ENCODE results near the gene INTS6.

INTS6 gene

GRCh38 chr13:51440381-51440780 is 12.5 kb downstream of the INTS6 start:
- DNase-seq (ENCODE audit: low spot score), result no peak
- TF ChIP-seq CTCF (IDR thresholded peaks at IDR 0.05; ENCODE audit: extremely low read depth, missing control alignments), result no peak

GRCh38 chr13:51437550-51438127 is 15.2 kb downstream of the INTS6 start:
- no peak for TF ChIP-seq CTCF (IDR thresholded peaks at IDR 0.05; ENCODE audit: extremely low read depth, missing control alignments)
- no peak for DNase-seq (ENCODE audit: low spot score)

- DNase-seq (ENCODE audit: low spot score), result no peak
- TF ChIP-seq CTCF (IDR thresholded peaks at IDR 0.05; ENCODE audit: extremely low read depth, missing control alignments), result no peak
Measured at GRCh38 chr13:51435002-51435578, 17.7 kb downstream of the INTS6 start.

GRCh38 chr13:51432576-51432975 is 20.3 kb downstream of the INTS6 start:
- no peak for TF ChIP-seq CTCF (IDR thresholded peaks at IDR 0.05; ENCODE audit: extremely low read depth, missing control alignments)
- no peak for DNase-seq (ENCODE audit: low spot score)

GRCh38 chr13:51426982-51427381 is 25.9 kb downstream of the INTS6 start:
- no peak for TF ChIP-seq CTCF (IDR thresholded peaks at IDR 0.05; ENCODE audit: extremely low read depth, missing control alignments)
- DNase-seq (ENCODE audit: low spot score), result no peak

GRCh38 chr13:51425410-51426042 is 27.3 kb downstream of the INTS6 start:
- no peak for DNase-seq (ENCODE audit: low spot score)
- no peak for TF ChIP-seq CTCF (IDR thresholded peaks at IDR 0.05; ENCODE audit: extremely low read depth, missing control alignments)

- DNase-seq (ENCODE audit: low spot score), result no peak
- TF ChIP-seq CTCF (IDR thresholded peaks at IDR 0.05; ENCODE audit: extremely low read depth, missing control alignments), result no peak
Measured at GRCh38 chr13:51423766-51424165, 29.1 kb downstream of the INTS6 start.

Data from GM20000 (cell line).